T-helper 22 cell (primary cell): ENCODE data around the gene RPL36.
A peak's percentile ranks its signal among the peaks of the same experiment; 100 is the strongest.
"Not testable (repeated sequence)": the region's sequence is repeated elsewhere in the genome, so short reads cannot be mapped to it uniquely, and the experiment has no call there.

Source experiments
- DNase-seq: peaks from one replicate; pipeline ENCODE4 v3.0.0-alpha.2; 2020; ENCODE audit warnings: low read depth

The RPL36 gene

DNA sequence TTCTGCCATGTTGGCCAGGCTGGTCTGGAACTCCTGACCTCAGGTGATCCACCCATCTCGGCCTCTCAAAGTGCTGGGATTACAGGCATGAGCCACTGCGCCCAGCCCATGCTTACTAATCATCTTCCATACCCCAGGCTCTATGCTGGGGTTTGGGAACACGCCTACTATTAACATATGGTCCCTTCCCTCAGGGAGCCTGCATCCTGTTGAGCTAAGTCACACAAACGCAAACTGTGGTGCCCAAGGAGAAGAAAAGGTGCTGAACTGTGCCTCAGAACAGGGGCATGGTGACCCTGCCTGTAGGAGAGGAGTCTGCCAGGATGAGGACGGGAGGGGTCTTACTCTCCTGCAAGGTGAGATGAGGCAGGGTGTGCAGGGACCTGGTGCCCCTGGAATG lies 15.4 kb upstream of the RPL36 start:
- DNase-seq, result no peak

DNA sequence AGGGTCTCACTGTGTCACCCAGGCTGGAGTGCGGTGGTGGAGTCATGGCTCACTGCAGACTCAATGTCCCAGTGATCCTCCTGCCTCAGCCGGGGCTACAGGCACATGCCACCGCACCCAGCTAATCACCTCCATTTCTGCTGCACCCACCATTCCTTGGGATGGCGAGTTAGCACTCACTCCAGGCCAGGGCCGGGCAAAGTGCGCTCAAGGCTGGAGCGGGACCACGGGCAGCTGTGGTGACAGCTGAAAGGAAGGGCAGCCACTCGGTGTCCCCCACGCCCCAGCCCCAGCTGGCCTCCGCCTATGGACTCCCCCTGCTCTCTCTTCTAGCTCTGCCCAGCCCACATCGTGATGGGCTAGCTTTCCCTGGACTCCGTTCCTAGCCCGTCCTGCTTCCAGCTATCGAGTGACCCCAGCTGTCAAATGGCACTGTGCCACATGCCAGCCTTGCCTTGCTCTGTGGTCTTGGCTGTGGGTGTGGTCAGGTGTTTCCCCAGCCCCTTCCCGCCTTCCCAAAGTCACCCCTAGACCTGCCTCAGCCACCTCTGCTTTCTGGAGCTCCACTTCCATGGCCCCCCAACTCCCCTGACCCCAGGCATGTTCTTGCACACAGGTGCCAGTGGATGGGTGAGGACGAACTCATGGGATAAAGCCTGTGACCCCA lies 13.9 kb upstream of the RPL36 start:
- DNase-seq, result no peak

DNA sequence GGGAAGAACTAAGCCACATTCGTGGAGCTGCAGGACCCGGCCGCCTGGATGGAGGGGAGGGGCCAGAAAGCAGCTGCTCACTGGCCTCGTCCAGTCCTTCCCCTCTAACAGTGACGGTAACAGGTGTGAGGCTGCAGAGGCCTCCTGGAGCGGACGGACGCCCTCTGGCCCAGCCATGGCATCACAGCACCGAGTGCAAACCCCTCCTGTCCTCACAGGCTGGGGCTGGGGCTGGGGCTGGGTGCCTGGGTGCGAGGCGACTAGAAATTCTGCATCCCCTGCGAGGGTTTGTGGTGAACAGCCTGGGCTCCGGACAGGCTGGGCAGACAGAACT lies 13.4 kb upstream of the RPL36 start:
- no peak for DNase-seq

DNA sequence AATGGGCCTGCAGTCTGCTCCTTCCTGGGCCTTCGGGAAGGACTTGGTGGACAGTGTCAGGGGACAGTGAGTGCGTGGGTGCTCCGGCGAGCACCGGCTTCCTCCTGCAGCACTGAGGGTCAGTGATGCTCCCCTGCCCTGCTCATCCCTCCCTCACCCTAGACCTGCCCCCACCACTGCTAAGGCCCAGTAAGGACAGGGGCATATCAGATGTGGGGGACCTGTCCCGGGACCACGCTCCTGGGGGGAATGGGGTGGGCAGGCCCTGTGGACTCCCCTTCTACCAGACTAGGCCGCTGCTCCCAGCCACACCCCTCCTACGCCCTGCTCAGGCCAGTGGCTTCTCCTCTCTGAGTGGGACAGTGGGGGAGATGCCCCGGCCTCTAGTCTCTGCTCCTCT lies 13.0 kb upstream of the RPL36 start:
- no peak for DNase-seq

DNA sequence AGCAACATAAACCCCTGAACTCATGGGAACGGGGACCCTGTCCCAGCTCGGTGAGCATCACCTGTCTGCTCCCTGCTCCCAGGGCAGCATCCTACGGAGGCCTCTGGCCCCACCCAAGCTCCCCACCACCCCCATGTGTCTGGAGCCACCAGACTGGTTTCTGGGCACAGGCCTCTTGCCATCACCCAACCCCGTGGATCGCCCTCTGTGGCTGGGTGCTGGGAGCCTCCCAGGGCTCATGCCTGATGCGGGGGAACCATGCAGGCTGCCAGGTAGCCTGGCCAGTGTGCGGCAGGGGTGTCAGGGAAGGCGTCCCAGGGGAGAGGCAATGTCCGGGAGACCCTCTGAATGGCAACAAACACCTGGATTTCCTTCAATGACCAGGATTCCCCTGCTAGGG lies 12.5 kb upstream of the RPL36 start:
- no peak for DNase-seq

DNA sequence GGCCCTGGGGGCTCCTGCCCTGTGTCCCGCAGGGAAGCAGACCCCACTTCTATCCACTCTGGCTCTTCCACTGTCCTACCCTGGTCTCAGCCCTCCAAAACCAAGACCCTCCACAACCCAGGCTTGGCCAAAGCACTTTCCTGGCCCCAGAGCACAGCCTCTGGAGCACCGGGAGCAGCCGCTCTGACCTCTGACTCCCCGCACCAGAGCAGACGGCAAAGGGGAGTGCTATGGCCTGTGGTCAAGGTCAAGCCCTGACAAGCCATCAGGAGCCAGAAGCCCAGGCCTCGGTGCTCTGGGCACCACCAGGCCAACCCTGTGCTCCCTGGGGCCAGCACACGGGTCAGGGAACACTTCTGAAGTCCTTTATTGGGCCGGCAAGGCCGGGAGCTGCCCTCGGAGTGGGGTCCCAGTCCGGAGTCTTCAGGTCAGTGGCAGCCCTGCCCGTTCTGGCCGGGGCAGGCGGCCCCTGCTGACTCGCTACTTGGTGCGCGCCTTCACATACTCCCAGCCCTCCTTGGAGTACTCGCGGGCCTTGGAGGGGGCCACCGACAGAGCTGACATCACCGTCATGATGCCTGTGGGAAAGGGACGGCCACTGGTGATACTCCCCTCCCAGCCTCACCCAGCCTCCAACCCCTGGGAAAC lies 11.9 kb upstream of the RPL36 start:
- no peak for DNase-seq

DNA sequence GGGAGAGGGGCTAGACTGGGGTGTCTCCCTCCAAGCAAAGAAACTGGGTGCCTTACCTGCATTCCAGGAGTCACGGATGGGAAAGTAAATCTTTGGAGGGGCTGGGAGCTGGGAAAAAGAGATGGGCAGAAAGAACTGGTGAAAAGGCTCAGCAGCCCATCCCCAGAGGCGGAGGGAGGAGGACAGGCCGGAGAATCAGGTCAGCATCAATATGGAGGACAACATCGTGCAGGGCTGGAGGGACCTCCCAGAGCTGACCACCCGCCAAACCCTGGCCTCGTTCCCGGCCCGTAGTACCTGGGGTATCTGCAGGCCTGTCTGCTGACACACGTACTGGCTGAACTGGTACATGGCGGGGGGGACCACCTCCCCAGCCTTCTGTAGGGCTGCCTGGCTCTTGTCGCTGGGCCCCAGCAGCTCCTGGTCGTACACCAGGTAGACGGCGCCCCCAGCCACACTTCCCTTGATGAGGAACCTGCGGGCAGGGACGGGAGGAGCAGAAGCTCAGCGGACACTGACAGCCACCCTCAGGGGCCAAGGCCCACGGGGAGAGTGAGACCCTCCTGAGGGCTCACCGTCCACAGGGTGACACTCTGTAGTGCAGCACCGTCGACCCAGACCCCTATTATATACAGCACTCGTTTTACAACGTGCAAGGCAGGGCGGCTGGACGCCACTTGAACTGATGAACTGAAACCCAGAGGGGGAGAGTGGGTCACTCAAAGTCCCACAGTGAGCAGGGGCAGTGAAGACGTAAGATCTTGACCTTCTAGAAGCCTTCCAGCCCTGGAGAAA lies 10.6 kb upstream of the RPL36 start:
- no peak for DNase-seq

DNA sequence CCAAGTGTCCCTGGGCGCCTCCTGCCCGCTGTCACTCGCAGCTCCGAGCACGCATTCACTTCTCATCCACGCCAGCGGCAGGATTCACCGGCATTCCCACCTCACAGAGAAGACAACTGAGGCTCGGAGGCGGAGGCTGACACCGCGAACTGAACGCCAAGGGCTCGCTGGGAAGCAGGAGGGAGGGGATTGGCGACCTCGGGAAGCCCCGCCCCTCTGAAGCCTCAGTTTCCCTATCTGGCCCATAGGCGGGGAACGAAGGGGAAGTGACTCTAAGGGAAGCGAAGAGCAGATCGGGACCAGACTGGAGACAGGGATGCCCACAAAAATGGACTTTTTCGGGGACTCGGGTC lies 10.0 kb upstream of the RPL36 start:
- DNase-seq, result no peak

DNA sequence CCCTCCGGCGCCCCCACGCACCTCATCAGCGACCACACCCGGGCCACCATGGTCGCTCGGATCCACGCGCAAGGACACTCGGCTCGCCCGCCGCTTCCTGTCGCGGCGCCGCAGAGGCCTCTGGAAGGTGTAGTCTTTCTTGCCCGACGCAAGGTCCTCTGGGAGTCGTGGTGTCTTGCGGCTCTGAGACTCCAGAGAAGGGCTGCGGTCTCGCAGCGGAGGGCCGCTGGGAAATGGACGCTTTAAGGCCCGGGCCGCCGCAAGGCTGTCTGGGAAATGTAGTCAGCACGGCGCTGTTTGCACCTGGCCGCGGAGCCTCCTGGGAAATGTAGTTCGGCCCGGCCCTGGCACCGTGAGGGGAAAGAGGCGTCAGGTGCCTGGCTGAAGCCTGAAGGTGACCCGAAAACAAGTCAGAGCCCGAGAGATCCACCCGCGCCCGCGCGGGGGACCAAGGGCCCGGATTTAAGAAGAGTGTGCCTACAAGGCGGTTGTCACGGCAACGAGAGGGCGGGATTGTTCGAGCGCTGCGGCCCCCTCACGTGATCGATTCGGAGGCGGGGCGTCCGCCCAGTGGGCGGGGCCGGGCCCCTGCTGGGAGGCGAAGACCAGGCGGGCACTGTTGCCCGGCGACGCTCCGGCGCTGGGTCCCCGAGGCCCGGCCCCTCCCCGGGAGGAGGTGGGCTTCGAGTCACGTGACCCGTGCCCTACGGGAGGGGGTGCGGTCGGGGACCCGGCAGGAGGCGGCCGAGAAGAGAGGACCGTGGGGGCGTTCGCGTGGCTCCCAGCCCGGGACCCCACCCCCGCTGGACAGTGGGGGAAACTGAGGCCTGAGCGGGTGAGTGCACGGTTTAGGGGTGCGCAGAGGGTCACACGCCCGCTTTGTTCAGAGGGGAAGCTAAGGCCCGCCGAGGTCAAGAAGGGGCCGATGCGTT lies 9.4 kb upstream of the RPL36 start, which contains the start of the genes HSD11B1L and MICOS13:
HSD11B1L (plus strand) TSS at position 591 of the 932 bp plus-strand sequence. CDS start 3,806 bp downstream, outside the sequence.
MICOS13 (minus strand) TSS at position 80 of the 932 bp plus-strand sequence; CDS start at position 50, 30 bp downstream.
- peak; percentile 99 for DNase-seq

DNA sequence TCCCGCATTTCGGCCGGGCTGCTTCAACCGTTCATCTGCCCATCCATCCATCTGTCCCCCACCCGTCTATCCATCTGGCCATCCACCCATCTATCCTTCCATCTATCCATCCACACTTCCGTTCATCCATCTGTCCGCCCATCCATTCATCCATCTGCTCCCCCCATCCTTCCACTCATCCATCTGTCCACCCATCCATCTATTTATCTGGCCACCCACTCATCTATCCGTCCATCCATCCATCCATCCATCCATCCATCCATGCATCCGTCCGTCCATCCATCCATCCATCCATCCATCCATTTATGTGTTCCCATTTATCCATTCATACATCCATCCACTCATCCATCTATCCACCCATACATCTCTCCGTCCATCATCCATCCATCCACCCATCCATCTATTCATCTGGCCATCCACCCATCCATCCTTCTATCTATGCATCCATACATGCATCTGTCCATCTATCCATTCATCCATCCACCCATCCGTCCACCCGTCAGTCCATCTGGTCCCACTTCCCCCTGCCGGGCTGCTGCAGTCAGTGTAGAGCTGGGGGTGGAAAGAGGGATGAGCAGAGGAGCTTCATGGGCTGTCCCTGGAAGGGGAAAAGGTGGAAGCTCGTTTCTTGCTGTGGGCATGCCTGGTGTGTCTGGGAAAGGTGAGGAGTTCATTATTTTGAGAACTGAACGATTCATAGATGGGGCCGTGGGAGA lies 8.5 kb upstream of the RPL36 start:
- no peak for DNase-seq

DNA sequence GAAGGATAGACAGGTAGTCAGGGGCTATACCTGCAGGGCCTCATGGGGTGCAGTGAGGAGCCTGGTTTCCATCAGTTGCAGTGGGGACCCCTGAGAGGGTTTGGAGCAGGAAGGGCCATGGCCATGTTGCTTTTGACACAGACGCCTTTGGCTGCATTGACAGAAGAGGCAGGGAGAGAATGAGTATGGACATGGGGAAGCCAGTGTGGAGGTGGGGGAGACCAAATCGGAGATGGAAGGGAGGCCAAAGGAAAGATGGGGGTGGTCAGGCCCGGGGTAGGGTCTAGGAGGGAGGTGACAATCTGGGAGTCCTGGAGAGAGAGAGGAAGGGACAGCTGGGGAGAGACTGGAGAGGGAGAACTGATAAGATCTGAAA lies 8.0 kb upstream of the RPL36 start:
- no peak for DNase-seq

DNA sequence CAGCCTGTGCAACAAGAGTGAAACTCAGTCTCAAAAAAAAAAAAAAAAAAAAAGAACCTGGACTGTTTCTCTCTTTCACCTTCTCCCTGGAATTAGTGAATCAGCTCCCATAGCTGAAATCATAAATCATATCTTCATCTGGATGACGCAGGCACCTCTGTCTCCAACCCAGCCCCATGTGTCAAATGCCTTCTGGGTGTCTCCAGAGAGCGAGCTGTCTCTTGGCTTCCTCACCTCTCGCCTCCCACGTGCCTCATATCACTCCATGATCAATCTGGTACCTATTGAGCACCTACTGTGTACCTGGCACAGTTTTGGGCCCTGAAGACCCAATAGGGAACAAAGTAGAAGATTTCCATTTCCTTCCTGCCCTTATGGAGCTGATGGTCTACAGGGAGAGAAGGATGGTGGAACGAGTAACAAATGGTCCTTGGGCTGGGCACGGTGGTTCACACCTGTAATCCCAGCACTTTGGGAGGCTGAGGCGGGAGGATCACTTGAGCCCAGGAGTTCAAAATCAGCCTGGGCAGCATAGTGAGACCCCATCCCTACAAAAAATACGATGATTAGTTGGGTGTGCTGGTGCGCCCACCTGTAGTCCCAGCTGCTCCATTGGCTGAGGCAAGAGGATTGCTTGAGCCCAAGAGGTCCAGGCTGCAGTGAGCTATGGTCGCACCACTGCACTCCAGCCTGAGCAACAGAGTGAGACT lies 6.8 kb upstream of the RPL36 start:
- DNase-seq, result no peak

DNA sequence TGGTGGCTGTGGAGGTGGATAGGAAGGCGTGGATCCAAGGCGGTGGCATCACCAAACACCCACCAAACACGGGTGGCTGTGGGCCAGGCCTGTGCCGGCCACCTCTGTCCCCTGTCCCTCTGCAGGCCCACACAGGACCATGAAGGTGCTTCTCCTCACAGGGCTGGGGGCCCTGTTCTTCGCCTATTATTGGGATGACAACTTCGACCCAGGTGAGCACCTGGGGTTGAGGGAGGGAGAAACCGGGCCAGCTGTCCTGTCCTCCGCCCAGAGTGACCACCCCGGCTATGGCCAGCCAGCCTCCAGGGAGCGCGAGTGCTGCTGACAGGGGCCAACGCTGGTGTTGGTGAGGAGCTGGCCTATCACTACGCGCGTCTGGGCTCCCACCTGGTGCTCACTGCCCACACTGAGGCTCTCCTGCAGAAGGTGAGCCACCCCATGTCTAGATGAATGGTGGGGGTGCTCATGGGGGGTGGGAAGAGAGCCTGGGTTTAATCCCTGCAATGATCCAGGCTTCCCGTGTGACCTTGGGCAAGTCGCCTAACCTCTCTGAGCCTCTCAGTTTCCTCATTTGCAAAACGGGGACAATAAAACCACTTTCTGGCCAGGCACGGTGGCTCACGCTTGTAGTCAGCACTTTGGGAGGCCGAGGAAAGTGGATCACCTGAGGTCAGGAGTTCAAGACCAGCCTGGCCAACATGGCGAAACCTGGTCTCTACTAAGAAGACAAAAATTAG lies 5.2 kb upstream of the RPL36 start:
- no peak for DNase-seq

DNA sequence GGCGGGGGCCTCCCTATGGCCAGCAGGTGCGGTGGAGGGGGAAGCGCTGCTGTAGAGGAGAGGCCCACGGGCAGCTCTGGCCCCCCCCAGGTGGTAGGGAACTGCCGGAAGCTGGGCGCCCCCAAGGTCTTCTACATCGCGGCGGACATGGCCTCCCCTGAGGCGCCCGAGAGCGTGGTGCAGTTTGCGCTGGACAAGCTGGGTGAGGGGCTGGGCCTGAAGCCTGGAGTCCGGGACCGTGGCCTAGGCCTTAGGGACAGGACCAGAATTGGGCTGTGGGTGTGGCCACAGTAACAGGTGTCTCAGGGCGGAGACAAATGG lies 3.8 kb upstream of the RPL36 start:
- DNase-seq, result no peak

DNA sequence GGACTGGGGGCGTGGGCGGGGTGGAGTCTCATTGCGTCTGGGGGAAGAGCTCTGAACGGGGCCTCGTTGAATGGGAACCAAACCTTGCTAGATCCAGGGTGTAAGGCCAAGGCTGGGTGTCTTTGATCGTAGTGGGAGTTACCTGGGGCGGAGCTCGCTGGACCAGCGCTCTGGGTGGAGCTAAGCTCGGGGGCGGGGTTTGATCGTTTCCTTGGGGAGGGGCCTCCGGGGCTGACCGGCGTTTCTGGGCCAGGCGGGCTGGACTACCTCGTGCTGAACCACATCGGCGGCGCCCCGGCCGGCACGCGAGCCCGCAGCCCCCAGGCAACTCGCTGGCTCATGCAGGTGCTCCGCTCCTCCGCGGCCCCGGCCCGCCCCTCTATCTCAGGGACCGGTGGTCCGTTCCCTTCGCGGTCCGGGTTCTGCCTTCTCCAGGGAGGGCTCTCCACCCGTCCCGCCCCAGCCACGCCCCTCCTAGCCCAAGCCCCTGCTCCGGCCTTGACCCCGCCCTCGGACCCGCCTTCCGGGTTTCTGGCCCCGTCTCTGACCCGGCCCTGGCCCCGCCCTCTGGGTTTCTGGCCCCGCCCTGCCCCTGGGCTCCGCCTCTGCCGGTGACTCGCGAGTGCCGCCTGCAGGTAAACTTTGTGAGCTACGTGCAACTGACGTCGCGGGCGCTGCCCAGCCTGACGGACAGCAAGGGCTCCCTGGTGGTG lies 3.3 kb upstream of the RPL36 start:
- peak; percentile 81 for DNase-seq

DNA sequence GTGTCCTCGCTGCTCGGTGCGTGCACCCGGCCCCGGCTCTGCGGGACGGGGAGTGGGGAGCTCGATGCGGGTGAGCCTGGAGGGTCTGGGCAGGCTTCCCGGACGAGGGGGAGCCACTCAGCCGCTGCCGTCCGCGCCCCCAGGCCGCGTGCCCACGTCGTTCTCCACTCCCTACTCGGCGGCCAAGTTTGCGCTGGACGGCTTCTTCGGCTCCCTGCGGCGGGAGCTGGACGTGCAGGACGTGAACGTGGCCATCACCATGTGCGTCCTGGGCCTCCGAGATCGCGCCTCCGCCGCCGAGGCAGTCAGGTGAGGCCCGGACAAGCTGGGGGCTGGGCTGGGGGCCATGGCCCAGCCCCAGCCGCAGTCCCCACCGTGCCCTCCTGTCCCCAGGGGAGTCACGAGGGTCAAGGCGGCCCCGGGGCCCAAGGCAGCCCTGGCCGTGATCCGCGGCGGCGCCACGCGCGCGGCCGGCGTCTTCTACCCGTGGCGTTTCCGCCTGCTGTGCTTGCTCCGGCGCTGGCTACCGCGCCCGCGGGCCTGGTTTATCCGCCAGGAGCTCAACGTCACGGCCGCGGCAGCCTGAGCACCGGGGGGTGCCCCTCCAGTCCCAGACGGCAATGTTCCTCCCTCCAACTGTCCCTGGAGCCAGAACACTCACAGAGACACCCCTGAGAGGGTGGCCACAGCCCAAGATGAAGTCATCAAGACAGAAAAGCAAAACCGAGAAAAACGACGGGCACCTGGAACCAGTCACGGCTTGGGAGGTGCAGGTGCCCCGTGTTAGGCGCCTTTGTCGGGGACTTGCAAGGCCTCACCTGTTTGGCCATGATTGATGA lies 2.5 kb upstream of the RPL36 start:
- DNase-seq, result no peak

DNA sequence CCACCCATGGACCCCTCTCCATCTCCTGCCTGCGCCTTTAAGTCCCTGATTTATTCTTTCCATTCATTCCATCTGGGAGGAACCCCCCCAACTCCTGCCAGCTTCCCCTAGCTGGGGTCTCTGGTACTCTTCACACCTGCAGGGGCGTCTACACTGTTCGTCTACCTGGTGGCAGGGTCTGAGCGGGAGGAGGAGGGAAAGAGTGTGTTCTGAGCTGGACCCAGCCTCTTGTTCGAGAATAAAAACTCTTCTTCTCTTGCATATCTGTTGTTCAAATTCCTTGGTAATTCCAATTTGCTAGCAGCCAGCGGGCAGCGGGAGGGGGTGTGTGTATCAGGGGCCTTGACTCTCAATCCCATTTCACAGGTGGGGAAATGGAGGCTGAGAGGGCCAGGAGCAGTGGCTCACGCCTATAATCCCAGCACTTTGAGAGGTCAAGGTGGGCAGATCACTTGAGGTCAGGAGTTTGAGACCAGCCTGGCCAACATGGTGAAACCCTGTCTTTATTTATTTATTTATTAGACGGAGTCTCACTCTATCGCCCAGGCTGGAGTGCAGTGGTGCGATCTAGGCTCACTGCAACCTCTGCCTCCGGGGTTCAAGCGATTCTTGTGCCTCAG lies 1.7 kb upstream of the RPL36 start:
- DNase-seq, result not testable (repeated sequence)
